Panc1 (cell line): ENCODE measurements around the gene COQ5.

Source experiments
- CTCF ChIP-seq: fragments of 450-650 bp; IDR thresholded peaks from 2 replicates; pipeline ENCODE4 v1.5.1; 2017; ENCODE audit warnings: mild to moderate bottlenecking
- POLR2AphosphoS5 ChIP-seq: IDR thresholded peaks from 2 replicates; pipeline ENCODE4 v1.6.1; 2012; ENCODE audit warnings: mild to moderate bottlenecking, low read depth, low read length, moderate library complexity
- TF ChIP-seq, protein P1 (sequence below), 2 experiments: IDR thresholded peaks; 2 replicates each; pipeline ENCODE4 v1.6.1; 2011 to 2012; ENCODE audit warnings: low read depth in 2 of 2, control low read depth in 1 of 2, low read length in 1 of 2, mild to moderate bottlenecking in 1 of 2, moderate library complexity in 1 of 2; ENCODE audit not compliant: insufficient read depth in 1 of 2

DNA sequence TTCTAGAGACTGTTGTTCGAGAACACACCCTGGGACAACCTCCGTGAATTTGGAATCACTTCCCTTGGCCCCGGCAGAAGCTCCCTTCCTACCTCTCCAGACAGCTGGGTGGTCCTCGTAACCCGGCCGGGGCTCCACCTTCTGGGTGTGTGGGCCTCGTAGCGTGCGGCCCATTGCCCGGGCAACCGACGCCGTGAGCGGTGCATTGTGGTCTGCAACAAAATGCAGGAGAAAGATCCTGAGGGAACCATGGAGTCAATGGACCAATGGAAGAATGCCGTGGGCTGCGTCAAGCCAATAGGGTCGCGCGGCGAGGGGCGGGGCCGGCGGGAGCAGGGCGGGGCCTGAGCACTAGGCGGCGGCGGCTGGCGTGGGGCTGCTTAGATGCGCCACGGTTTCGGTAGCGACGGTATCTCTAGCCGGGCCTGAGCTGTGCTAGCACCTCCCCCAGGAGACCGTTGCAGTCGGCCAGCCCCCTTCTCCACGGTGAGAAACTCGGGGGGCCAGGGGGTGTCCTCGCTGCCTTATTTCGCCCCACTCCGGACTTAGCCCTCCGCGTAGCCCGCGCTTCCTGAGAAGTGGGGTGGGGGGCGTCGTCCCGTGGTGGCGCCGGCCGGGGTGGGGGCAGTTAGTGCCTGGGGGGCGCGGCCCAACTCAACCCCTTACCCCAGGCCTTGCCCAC, 33.1 kb downstream of the COQ5 start, which contains the start of gene DYNLL1:
- peak; percentile 97 for TF ChIP-seq POLR2AphosphoS5
- TF ChIP-seq CTCF: no peak
- TF ChIP-seq, protein P1, sequence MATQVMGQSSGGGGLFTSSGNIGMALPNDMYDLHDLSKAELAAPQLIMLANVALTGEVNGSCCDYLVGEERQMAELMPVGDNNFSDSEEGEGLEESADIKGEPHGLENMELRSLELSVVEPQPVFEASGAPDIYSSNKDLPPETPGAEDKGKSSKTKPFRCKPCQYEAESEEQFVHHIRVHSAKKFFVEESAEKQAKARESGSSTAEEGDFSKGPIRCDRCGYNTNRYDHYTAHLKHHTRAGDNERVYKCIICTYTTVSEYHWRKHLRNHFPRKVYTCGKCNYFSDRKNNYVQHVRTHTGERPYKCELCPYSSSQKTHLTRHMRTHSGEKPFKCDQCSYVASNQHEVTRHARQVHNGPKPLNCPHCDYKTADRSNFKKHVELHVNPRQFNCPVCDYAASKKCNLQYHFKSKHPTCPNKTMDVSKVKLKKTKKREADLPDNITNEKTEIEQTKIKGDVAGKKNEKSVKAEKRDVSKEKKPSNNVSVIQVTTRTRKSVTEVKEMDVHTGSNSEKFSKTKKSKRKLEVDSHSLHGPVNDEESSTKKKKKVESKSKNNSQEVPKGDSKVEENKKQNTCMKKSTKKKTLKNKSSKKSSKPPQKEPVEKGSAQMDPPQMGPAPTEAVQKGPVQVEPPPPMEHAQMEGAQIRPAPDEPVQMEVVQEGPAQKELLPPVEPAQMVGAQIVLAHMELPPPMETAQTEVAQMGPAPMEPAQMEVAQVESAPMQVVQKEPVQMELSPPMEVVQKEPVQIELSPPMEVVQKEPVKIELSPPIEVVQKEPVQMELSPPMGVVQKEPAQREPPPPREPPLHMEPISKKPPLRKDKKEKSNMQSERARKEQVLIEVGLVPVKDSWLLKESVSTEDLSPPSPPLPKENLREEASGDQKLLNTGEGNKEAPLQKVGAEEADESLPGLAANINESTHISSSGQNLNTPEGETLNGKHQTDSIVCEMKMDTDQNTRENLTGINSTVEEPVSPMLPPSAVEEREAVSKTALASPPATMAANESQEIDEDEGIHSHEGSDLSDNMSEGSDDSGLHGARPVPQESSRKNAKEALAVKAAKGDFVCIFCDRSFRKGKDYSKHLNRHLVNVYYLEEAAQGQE (IDR thresholded peaks at IDR 0.05; ENCODE audit: insufficient read depth in 1 of 2, low read depth in 2 of 2, low read length in 1 of 2): no peak
